ENCODE results near the gene C3orf20.

GRCh38 chr3:14680716-14681115 lies 5.8 kb downstream of the C3orf20 start:
- TF ChIP-seq MAX (IDR thresholded peaks at IDR 0.05) (no peak), REST (IDR thresholded peaks at IDR 0.05; ENCODE audit: low read depth) (no peak)

Measured in Ishikawa (cell line).